Fibroblast of the aortic adventitia (primary cell): ENCODE results near the gene RFX5. TPM values are rescaled to one million over a fixed set of nuclear protein-coding genes. Genes with fewer than 3 reads are reported as not detected.
A peak's percentile ranks its signal among the peaks of the same experiment; 100 is the strongest.

Source experiments
- DNase-seq: peaks from one replicate; pipeline ENCODE4 v3.0.0-alpha.2; 2010; ENCODE audit warnings: low read depth
- H3K4me3 ChIP-seq: 2 replicates; pipeline ENCODE4 v1.5.1; 2011; ENCODE audit warnings: low read depth, mild to moderate bottlenecking, control low read depth, low read length, moderate library complexity
- total RNA-seq: library from RNA; depleted of rRNA; stranded (reverse); fragments of >200 nt; gene quantifications from 2 replicates; pipeline ENCODE4 v1.2.3, GENCODE V29; 2012; ENCODE audit warnings: low replicate concordance
- TF ChIP-seq, protein P1 (sequence below): IDR thresholded peaks from 2 replicates; pipeline ENCODE4 v1.5.1; 2011; ENCODE audit warnings: mild to moderate bottlenecking, low read length, control low read depth, inconsistent platforms; ENCODE audit not compliant: insufficient read depth

RFX5 gene
- total RNA-seq, 1 donor = 27.1 TPM

DNA sequence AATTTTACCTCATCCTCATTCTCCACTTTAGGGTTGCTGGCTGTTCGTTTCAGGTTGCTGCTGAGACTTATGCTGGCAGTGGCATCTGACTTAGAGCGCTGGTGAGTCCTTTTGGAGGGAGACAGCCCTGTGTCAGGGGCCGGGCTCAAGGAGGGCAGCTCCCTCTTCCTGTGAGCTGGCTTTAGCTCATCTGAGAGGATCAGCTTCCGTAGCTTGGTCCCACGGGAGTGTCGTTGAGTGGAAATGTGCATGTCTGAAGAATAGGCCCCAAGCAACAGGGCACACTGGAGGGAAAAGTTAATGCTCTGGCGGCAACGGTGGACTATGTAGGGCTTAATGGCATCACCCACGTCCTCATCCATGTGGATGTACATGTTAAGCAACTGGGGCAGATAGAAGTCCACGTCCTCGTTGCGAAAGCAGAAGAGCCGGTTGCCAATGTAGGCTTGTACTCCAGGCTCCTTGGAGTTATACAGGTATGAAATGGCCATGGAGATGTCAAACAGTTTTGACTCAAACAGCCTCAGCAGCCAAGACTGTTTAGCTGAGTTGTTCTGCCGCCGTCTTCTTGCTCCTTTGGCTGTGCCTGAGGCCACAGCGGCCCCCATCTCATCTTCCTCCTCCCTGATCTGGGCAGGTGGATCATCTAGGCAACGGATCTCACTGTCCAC is 31.4 kb downstream of the RFX5 start:
- TF ChIP-seq, protein P1, sequence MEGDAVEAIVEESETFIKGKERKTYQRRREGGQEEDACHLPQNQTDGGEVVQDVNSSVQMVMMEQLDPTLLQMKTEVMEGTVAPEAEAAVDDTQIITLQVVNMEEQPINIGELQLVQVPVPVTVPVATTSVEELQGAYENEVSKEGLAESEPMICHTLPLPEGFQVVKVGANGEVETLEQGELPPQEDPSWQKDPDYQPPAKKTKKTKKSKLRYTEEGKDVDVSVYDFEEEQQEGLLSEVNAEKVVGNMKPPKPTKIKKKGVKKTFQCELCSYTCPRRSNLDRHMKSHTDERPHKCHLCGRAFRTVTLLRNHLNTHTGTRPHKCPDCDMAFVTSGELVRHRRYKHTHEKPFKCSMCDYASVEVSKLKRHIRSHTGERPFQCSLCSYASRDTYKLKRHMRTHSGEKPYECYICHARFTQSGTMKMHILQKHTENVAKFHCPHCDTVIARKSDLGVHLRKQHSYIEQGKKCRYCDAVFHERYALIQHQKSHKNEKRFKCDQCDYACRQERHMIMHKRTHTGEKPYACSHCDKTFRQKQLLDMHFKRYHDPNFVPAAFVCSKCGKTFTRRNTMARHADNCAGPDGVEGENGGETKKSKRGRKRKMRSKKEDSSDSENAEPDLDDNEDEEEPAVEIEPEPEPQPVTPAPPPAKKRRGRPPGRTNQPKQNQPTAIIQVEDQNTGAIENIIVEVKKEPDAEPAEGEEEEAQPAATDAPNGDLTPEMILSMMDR = no peak
- DNase-seq = no peak
- no peak overlapping the region for H3K4me3 ChIP-seq

- DNase-seq = peak; percentile 93
- TF ChIP-seq, protein P1 = no peak
- H3K4me3 ChIP-seq = no peak overlapping the region
Measured at GRCh38 chr1:151314137-151314875, 32.7 kb downstream of the RFX5 start.

DNA sequence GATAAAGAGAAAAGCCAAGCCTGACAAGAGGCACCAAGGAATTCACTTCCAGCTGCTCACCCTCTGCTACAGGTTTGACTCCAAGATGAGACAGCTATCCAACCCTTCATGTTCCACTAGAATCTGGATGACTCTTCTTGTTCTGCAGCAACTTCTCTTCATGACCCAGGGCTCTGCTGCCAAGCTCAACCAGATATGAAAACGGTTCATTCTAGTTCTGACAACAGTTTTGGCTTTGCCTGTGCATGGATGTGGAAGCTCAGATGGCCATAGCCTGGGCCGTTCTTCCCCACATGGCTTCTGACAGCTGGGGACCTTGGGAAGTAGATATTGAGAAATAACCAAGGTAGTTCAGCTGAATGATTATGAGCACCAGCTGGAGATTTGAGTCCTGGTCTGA is 33.6 kb downstream of the RFX5 start:
- no peak overlapping the region for H3K4me3 ChIP-seq
- TF ChIP-seq, protein P1 = no peak
- peak; percentile 63 for DNase-seq

DNA sequence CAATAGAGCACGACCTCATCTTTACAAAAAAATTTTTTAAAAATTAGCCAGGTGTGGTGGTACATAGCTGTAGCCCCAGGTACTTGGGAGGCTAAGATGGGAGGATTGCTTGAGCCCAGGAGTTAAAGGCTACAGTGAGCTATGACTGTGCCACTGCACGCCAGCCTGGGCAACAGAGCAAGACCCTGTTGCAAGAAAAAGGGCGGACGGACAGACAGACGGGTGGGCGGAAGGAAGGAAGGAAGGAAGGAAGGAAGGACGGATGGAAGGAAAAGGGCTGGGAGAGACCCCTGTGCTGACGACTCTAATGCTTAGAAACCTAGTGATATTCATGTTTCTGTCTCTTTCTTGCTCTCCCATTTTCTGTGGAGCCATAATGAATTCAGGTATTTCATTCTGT is 34.2 kb downstream of the RFX5 start:
- DNase-seq = no peak
- TF ChIP-seq, protein P1 = no peak
- no peak overlapping the region for H3K4me3 ChIP-seq

- H3K4me3 ChIP-seq = no peak overlapping the region
- TF ChIP-seq, protein P1 = no peak
- DNase-seq = no peak
Measured at GRCh38 chr1:151312411-151312810, 34.6 kb downstream of the RFX5 start.

DNA sequence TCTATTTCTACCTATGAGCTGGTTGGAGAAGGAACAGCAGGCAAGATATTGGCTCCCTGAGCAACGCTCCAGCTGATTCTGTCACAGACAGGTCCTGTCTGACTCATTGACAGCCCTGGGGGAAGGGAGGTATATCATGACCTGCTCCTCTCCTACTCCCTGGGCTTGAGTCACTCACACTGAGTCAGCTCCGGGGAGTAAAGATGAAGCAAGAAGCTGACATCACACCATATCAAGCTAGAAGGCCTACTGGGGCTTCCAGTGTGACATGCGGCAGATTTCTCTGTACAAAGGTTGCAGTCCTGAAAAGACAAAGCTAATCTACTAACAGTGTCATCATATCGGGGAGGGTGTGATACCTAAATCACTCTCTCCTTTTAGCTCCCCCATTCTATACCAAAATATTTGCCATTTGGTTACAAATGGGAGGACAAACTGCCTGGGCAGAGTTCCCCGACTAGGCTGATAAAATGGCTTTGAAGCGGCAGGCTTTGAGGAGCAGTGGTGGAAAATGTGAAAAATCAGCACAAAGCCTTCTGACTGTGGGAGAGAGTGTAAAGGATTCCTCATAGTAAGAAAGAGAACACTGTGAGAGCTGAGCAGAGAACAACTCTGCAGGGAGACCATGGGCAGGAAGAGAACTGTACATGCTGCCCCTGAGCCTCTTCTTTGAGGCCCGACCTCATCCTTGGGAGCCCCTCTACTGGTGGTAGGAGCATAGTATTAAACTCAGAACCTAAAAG is 35.3 kb downstream of the RFX5 start:
- TF ChIP-seq, protein P1 = no peak
- peak; percentile 98 for DNase-seq
- H3K4me3 ChIP-seq = no peak overlapping the region
